ENCODE measurements around the gene ARL5C. TPM values are rescaled to one million over a fixed set of nuclear protein-coding genes. Genes with fewer than 3 reads are reported as not detected.

Gene ARL5C
- total RNA-seq, 1 experiment from 2014 or later = not detected

DNA sequence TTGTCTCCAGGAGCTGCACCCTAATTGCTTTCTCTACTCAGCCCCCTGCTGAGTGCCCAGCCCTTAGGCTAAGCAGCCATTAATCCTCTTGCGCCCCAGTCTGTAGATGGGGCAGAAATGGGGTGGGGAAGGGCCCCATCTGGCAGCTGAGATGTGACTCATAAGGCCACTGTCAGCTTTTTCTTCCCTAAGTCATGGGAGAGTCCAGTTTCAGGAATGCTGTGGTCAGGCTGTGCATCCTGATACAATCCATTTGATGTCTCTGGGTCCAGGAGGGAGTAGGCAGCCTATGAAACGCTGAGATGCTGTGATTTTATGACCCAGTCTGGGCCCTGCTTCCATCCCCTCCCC is 26.8 kb downstream of the ARL5C start:
- TF ChIP-seq, protein P1, sequence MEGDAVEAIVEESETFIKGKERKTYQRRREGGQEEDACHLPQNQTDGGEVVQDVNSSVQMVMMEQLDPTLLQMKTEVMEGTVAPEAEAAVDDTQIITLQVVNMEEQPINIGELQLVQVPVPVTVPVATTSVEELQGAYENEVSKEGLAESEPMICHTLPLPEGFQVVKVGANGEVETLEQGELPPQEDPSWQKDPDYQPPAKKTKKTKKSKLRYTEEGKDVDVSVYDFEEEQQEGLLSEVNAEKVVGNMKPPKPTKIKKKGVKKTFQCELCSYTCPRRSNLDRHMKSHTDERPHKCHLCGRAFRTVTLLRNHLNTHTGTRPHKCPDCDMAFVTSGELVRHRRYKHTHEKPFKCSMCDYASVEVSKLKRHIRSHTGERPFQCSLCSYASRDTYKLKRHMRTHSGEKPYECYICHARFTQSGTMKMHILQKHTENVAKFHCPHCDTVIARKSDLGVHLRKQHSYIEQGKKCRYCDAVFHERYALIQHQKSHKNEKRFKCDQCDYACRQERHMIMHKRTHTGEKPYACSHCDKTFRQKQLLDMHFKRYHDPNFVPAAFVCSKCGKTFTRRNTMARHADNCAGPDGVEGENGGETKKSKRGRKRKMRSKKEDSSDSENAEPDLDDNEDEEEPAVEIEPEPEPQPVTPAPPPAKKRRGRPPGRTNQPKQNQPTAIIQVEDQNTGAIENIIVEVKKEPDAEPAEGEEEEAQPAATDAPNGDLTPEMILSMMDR (conservative IDR thresholded peaks at IDR 0.05) = no peak
- H2AFZ ChIP-seq (ENCODE audit: low read length) = no peak overlapping the region

More for the DNA sequence above, 26.8 kb downstream of the ARL5C start:
- Histone ChIP-seq H3K23ac (ENCODE audit: insufficient read length, low read depth, low read length) (no peak overlapping the region), H3K4me1 (ENCODE audit: insufficient read depth, low read length) (no peaks in the 10 kb centered on the region), H3K9me3 (ENCODE audit: control insufficient read depth, low read depth, low read length) (no peaks in the 10 kb centered on the region), H3K27ac (ENCODE audit: insufficient read length, low read depth, low read length) (no peak overlapping the region), H3K79me2 (ENCODE audit: insufficient read depth, low read length) (no peaks in the 10 kb centered on the region), H2BK15ac (ENCODE audit: low read depth, low read length) (no peak overlapping the region), H3K27me3 (ENCODE audit: insufficient read depth, low read length) (no peaks in the 10 kb centered on the region), H3K9ac (ENCODE audit: extremely low read depth, insufficient read length, low read length) (no peak overlapping the region), H2BK20ac (ENCODE audit: low read depth, low read length, poor library complexity, severe bottlenecking) (no peak overlapping the region), H2BK120ac (ENCODE audit: low read depth, low read length, poor library complexity, severe bottlenecking) (no peak overlapping the region), H3K18ac (ENCODE audit: insufficient read length, low read depth, low read length) (no peak overlapping the region), H3K4me2 (ENCODE audit: insufficient read depth, insufficient read length, low read length) (no peak overlapping the region), H3K79me1 (ENCODE audit: insufficient read depth, low read depth, low read length, poor library complexity, severe bottlenecking) (no peaks in the 10 kb centered on the region), H4K5ac (ENCODE audit: insufficient read length, low read depth, low read length) (no peak overlapping the region), H2BK12ac (ENCODE audit: insufficient read length, low read depth, low read length) (no peak overlapping the region), H3K56ac (ENCODE audit: insufficient read length, low read depth, low read length) (no peak overlapping the region), H2AK5ac (ENCODE audit: insufficient read length, low read length) (no peak overlapping the region), H2BK5ac (ENCODE audit: insufficient read length, low read length) (no peak overlapping the region), H4K91ac (ENCODE audit: insufficient read length, low read depth, low read length) (no peak overlapping the region), H3T11ph (ENCODE audit: low read length) (no peak overlapping the region), H3K14ac (ENCODE audit: insufficient read depth, low read length) (no peak overlapping the region), H3K23me2 (ENCODE audit: insufficient read length, low read depth, low read length, poor library complexity, severe bottlenecking) (no peaks in the 10 kb centered on the region), H4K8ac (replicated peaks; ENCODE audit: insufficient read length, low read depth, low read length) (no peak overlapping the region), H3K4ac (ENCODE audit: low read depth, low read length) (no peak overlapping the region), H4K20me1 (ENCODE audit: control insufficient read depth, insufficient read depth, insufficient read length) (no peaks in the 10 kb centered on the region)
- peaks cover 6% of the 10 kb centered on the region for H3K27me3 Mint-ChIP-seq (ENCODE audit: low read depth)
- H3K4me3 Mint-ChIP-seq = no peak overlapping the region
- no CpG with 5 or more reads among the region's 2 CpGs for WGBS (ENCODE audit: extremely low coverage, insufficient read length, low lambda C conversion rate)
- no peak overlapping the region for H3K27ac Mint-ChIP-seq
- H3K36me3 Mint-ChIP-seq (ENCODE audit: insufficient read depth in 1 of 3, low read depth in 3 of 3) = no peaks in the 10 kb centered on the region
- no peaks in the 10 kb centered on the region for H3K4me1 Mint-ChIP-seq
- no peaks in the 10 kb centered on the region; a peak in 2 of 5 replicates for H3K9me3 Mint-ChIP-seq
- DNase-seq = no peak
